K562 (cell line): Measurements from ENCODE around the gene BDNF. TPM values are rescaled to one million over a fixed set of nuclear protein-coding genes. Genes with fewer than 3 reads are reported as not detected.

Experiments used
- ATAC-seq: fragments of 200-7000 bp; cut with Tn5 transposase; 3 replicates; pipeline ENCODE4 v1.9.1; 2020; ENCODE audit warnings: moderate library complexity
- BruUV-seq: library from RNA; stranded (reverse); fragments of 400-500 nt; replicated peaks from 2 replicates; lab custom pipeline; 2021; lab: Mats Ljungman, UMichigan
- CTCF ChIA-PET: fragments of 300-600 bp; formaldehyde crosslinking; extraction: SDS; loops from one replicate; lab custom pipeline; 2021; ENCODE audit warnings: low intra/inter-chr PET ratio; lab: Yijun Ruan, JAX
- POLR2A ChIA-PET: fragments of 300-600, 350-650 bp; sonication (Branson Sonifier 250); formaldehyde crosslinking; extraction: SDS; loops from one replicate; lab custom pipeline; 2021; ENCODE audit warnings: antibody characterized with exemption, inconsistent platforms; lab: Yijun Ruan, JAX
- DNase-seq, 4 experiments: peaks; one replicate each; pipeline versions ENCODE4 v3.0.0 to v3.0.0-alpha.2; 2011 to 2018; ENCODE audit warnings: low spot score in 3 of 4, mixed read lengths in 3 of 4; ENCODE audit errors: extremely low read depth in 1 of 4
- FAIRE-seq: peaks from 2 replicates; lab custom pipeline; 2011; peaks lifted over from hg19 to GRCh38; lab: Jason Lieb, UNC
- H2AFZ ChIP-seq: 2 replicates; pipeline ENCODE4 v1.6.0; 2011; ENCODE audit warnings: low read depth, low read length, control low read depth, inconsistent platforms
- H3K27ac ChIP-seq: fragments of 200-600 bp; 3 replicates; pipeline ENCODE4 v1.8.0; 2011; ENCODE audit warnings: low read depth, mild to moderate bottlenecking, control low read depth, inconsistent platforms, low read length, moderate library complexity, mixed read lengths; ENCODE audit errors: extremely low read depth
- H3K27me3 ChIP-seq, 2 experiments: fragments of 300-600 bp in 1 of 2; 2 replicates in 1 of 2; 3 replicates in 1 of 2; pipeline versions ENCODE4 v1.6.0 to v1.8.0; 2011; ENCODE audit warnings: inconsistent platforms in 2 of 2, low read length in 2 of 2, mild to moderate bottlenecking in 1 of 2, mixed read lengths in 1 of 2, moderate library complexity in 1 of 2; ENCODE audit not compliant: control insufficient read depth in 2 of 2, insufficient read depth in 2 of 2
- H3K36me3 ChIP-seq: fragments of 300-600 bp; 3 replicates; pipeline ENCODE4 v1.8.0; 2011; ENCODE audit warnings: mild to moderate bottlenecking, low read length, inconsistent platforms; ENCODE audit not compliant: control insufficient read depth, insufficient read depth
- H3K4me1 ChIP-seq, 2 experiments: fragments of 200-600 bp in 1 of 2; replicated peaks in 1 of 2; 2 replicates in 1 of 2; 3 replicates in 1 of 2; pipeline versions ENCODE4 v1.5.1 to v1.8.0; 2011; ENCODE audit warnings: inconsistent platforms in 2 of 2, low read length in 2 of 2, mild to moderate bottlenecking in 1 of 2, mixed read lengths in 1 of 2, moderate library complexity in 1 of 2; ENCODE audit not compliant: control insufficient read depth in 2 of 2, insufficient read depth in 2 of 2
- H3K4me2 ChIP-seq: 2 replicates; pipeline ENCODE4 v1.6.1; 2011; ENCODE audit warnings: low read length, control low read depth, inconsistent platforms, mixed read lengths; ENCODE audit not compliant: insufficient read depth
- H3K4me3 ChIP-seq: fragments of 200-600 bp; sonication (generic), shearing (Covaris generic); 2 replicates; pipeline ENCODE4 v1.5.1; 2016; ENCODE audit warnings: control low read depth, inconsistent platforms
- H3K79me2 ChIP-seq: fragments of 200-600 bp; 3 replicates; pipeline ENCODE4 v1.8.0; 2011; ENCODE audit warnings: low read length, inconsistent platforms; ENCODE audit not compliant: control insufficient read depth, insufficient read depth
- H3K9ac ChIP-seq, 2 experiments: 2 replicates each; pipeline versions ENCODE4 v1.6.0 to v1.6.1; 2011; ENCODE audit warnings: low read depth in 2 of 2, low read length in 2 of 2, control low read depth in 1 of 2, inconsistent platforms in 1 of 2, mild to moderate bottlenecking in 1 of 2, mixed read lengths in 1 of 2; ENCODE audit not compliant: insufficient read depth in 1 of 2
- H3K9me1 ChIP-seq: one replicate; pipeline ENCODE4 v1.6.0; 2011; ENCODE audit warnings: inconsistent platforms, mild to moderate bottlenecking, low read length, moderate library complexity; ENCODE audit not compliant: control insufficient read depth, insufficient read depth
- H3K9me3 ChIP-seq: replicated peaks from 2 replicates; pipeline ENCODE4 v1.5.1; 2011; ENCODE audit warnings: low read depth, low read length, inconsistent platforms; ENCODE audit not compliant: control insufficient read depth, insufficient read depth
- H4K20me1 ChIP-seq: replicated peaks from 2 replicates; pipeline ENCODE4 v1.6.1; 2011; ENCODE audit warnings: low read length, inconsistent platforms, mixed read lengths; ENCODE audit not compliant: control insufficient read depth, insufficient read depth
- ARHGAP35 ChIP-seq: fragments of 450-650 bp; IDR thresholded peaks from 2 replicates; pipeline ENCODE4 v1.6.1; 2018; ENCODE audit not compliant: partially characterized antibody
- CBX3 ChIP-seq, 2 experiments: IDR thresholded peaks; 1 replicate in 1 of 2; 2 replicates in 1 of 2; pipeline ENCODE4 v1.6.1; 2012; ENCODE audit warnings: inconsistent platforms in 2 of 2, low read length in 2 of 2, borderline replicate concordance in 1 of 2, control low read depth in 1 of 2
- KLF10 ChIP-seq: fragments of 250-450 bp; sonication (Bioruptor Pico); IDR thresholded peaks from 2 replicates; pipeline ENCODE4 v1.6.1; 2021; ENCODE audit warnings: matching md5 sums
- NONO ChIP-seq, 2 experiments: fragments of 200-400 bp in 1 of 2; fragments of 450-650 bp in 1 of 2; formaldehyde crosslinking in 1 of 2; IDR thresholded peaks; 2 replicates each; pipeline ENCODE4 v1.6.1; 2017; ENCODE audit warnings: low read depth in 2 of 2, mild to moderate bottlenecking in 2 of 2, moderate library complexity in 2 of 2, low read length in 1 of 2
- PPARD ChIP-seq: fragments of 250-450 bp; sonication (Bioruptor Pico); IDR thresholded peaks from 2 replicates; pipeline ENCODE4 v1.8.0; 2022; ENCODE audit warnings: inconsistent platforms, mild to moderate bottlenecking, moderate library complexity
- SMARCA4 ChIP-seq: fragments of 450-650 bp; IDR thresholded peaks from 2 replicates; pipeline ENCODE4 v1.6.1; 2016
- SRSF1 ChIP-seq: fragments of 200-400 bp; formaldehyde crosslinking; IDR thresholded peaks from 2 replicates; pipeline ENCODE4 v1.6.1; 2017; ENCODE audit warnings: mild to moderate bottlenecking, low read depth, low read length, moderate library complexity
- ZKSCAN3 ChIP-seq: fragments of 250-450 bp; sonication (Bioruptor Pico); IDR thresholded peaks from 2 replicates; pipeline ENCODE4 v1.4.0; 2020
- WGBS: fragments of 100-300 bp; shearing (Covaris generic); methylation state at CpG from one replicate; pipeline ENCODE4 v1.1.6; 2016; ENCODE audit warnings: low coverage, mixed read lengths; ENCODE audit not compliant: insufficient coverage; ENCODE audit errors: missing lambda C conversion rate; 5-methylcytosine and 5-hydroxymethylcytosine counted together
- in situ Hi-C: fragments of 300-500 bp; cut with MboI; formaldehyde crosslinking; loops from 4 replicates; pipeline ENCODE4 v1.15.0; 2018; ENCODE audit warnings: inconsistent platforms, mixed read lengths
- intact Hi-C: fragments of 100-400 bp; cut with micrococcal nuclease; formaldehyde crosslinking; loops from 2 replicates; pipeline ENCODE4 v1.14.2; 2022
- polyA plus RNA-seq, 8 experiments: library from polyadenylated mRNA; depleted of rRNA in 4 of 8; stranded (reverse) in 5 of 8; unstranded in 3 of 8; fragments of >200 nt; fragmentation: Nextera tagmentation in 2 of 8; fragmentation: Illumina TruSeq in 1 of 8; extraction: Ambion mirVana in 2 of 8; extraction: Trizol in 1 of 8; gene quantifications; 2 replicates each; pipeline versions ENCODE4 v1.2.1 to v1.2.3, GENCODE V29; 2011 to 2014; ENCODE audit warnings: inconsistent platforms in 1 of 8, missing spikeins in 1 of 8
- total RNA-seq, 7 experiments: library from RNA; depleted of rRNA in 6 of 7; stranded (reverse); fragments of >200 nt in 6 of 7; fragmentation: Illumina TruSeq in 2 of 7; extraction: Trizol in 2 of 7; gene quantifications; 2 replicates each; pipeline versions ENCODE4 v1.2.1 to v1.2.3, GENCODE V29; 2011 to 2021; ENCODE audit warnings: low replicate concordance in 1 of 7
- TF ChIP-seq, protein P1 (sequence below): sonication (generic); formaldehyde crosslinking; IDR thresholded peaks from 2 replicates; pipeline ENCODE4 v1.9.0; 2022; ENCODE audit warnings: mild to moderate bottlenecking, missing genetic modification reagents
- TF ChIP-seq, protein P2 (sequence below): sonication (generic); formaldehyde crosslinking; IDR thresholded peaks from 2 replicates; pipeline ENCODE4 v1.8.1; 2023; ENCODE audit warnings: missing genetic modification reagents, mild to moderate bottlenecking, borderline replicate concordance
- TF ChIP-seq, protein P3 (sequence below): fragments of 450-650 bp; IDR thresholded peaks from 2 replicates; pipeline ENCODE4 v1.7.1; 2018; ENCODE audit warnings: mild to moderate bottlenecking, low read depth; ENCODE audit not compliant: partially characterized antibody

Gene BDNF
- total and polyA plus RNA-seq, 9 of the 15 experiments (the other 6 are each of a cell fraction or from before 2014, with no cell fraction given): 0.04 TPM; not detected in 8

DNA sequence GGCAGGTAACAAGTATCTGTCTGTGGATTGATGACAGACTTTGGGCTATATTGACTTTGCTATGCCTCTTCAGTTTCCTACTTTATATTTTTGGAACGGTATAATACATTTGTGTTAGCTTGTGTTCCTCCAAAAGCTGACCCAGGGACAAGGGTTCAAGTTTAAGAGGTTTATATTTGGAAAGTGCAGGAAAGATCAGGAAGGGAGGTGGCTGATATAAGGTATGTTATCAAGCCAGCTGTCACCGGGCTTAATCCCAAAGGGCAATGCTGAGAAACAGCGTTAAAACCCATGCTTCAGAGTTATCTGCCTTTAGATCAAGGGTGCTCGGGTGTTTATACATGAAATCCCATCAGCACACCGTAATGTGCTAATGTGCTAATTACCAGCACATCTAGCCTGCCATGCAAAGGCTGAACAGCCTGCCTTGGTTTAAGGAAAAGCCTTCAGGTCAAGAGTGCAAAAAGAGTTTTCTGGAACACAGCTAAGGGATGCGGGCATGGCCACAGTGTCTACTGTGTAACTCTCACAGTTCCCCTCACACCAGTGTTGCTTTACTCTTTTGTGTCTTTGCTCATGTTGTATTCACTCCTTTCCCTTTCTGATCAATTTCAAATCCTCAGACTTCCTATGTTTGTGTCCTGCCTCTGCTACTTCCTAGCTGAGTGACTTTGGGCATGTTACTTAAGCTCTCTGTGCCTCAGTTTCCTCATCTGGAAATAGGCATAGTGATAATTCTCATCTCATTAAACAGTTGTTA is 77.5 kb downstream of the BDNF start:
- no peaks in the 10 kb centered on the region for H3K9me1 ChIP-seq
- H3K4me1 ChIP-seq: no peaks in the 10 kb centered on the region
- WGBS: 0% methylated on average over 6 of the region's 6 CpGs
- CTCF ChIA-PET: no interaction called here
- no peaks in the 10 kb centered on the region for H3K79me2 ChIP-seq
- no peak for FAIRE-seq
- POLR2A ChIA-PET: no interaction called here
- H3K36me3 ChIP-seq: no peaks in the 10 kb centered on the region
- H3K27me3 ChIP-seq: no peaks in the 10 kb centered on the region
- no peak overlapping the region for H3K9ac ChIP-seq
- no peak overlapping the region for H2AFZ ChIP-seq
- no peak for DNase-seq
- H3K27ac ChIP-seq: no peak overlapping the region
- in situ Hi-C loops (no loop called here), intact Hi-C loops (no loop called here)
- ATAC-seq: no peak
- TF ChIP-seq, protein P1, sequence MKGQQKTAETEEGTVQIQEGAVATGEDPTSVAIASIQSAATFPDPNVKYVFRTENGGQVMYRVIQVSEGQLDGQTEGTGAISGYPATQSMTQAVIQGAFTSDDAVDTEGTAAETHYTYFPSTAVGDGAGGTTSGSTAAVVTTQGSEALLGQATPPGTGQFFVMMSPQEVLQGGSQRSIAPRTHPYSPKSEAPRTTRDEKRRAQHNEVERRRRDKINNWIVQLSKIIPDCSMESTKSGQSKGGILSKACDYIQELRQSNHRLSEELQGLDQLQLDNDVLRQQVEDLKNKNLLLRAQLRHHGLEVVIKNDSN (CRISPR knock-in tag): no peak
- TF ChIP-seq PPARD (no peak), ARHGAP35 (no peak), SRSF1 (no peak), SMARCA4 (no peak), CBX3 (IDR thresholded peaks at IDR 0.05; ENCODE audit: borderline replicate concordance in 1 of 2, low read length in 2 of 2) (no peak), ZKSCAN3 (CRISPR knock-in tag) (no peak), KLF10 (CRISPR knock-in tag) (no peak), NONO (IDR thresholded peaks at IDR 0.05; ENCODE audit: low read depth in 2 of 2, low read length in 1 of 2) (no peak)
- TF ChIP-seq, protein P2, sequence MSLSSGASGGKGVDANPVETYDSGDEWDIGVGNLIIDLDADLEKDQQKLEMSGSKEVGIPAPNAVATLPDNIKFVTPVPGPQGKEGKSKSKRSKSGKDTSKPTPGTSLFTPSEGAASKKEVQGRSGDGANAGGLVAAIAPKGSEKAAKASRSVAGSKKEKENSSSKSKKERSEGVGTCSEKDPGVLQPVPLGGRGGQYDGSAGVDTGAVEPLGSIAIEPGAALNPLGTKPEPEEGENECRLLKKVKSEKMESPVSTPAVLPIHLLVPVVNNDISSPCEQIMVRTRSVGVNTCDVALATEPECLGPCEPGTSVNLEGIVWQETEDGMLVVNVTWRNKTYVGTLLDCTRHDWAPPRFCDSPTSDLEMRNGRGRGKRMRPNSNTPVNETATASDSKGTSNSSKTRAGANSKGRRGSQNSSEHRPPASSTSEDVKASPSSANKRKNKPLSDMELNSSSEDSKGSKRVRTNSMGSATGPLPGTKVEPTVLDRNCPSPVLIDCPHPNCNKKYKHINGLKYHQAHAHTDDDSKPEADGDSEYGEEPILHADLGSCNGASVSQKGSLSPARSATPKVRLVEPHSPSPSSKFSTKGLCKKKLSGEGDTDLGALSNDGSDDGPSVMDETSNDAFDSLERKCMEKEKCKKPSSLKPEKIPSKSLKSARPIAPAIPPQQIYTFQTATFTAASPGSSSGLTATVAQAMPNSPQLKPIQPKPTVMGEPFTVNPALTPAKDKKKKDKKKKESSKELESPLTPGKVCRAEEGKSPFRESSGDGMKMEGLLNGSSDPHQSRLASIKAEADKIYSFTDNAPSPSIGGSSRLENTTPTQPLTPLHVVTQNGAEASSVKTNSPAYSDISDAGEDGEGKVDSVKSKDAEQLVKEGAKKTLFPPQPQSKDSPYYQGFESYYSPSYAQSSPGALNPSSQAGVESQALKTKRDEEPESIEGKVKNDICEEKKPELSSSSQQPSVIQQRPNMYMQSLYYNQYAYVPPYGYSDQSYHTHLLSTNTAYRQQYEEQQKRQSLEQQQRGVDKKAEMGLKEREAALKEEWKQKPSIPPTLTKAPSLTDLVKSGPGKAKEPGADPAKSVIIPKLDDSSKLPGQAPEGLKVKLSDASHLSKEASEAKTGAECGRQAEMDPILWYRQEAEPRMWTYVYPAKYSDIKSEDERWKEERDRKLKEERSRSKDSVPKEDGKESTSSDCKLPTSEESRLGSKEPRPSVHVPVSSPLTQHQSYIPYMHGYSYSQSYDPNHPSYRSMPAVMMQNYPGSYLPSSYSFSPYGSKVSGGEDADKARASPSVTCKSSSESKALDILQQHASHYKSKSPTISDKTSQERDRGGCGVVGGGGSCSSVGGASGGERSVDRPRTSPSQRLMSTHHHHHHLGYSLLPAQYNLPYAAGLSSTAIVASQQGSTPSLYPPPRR (CRISPR knock-in tag): no peak
- TF ChIP-seq, protein P3, sequence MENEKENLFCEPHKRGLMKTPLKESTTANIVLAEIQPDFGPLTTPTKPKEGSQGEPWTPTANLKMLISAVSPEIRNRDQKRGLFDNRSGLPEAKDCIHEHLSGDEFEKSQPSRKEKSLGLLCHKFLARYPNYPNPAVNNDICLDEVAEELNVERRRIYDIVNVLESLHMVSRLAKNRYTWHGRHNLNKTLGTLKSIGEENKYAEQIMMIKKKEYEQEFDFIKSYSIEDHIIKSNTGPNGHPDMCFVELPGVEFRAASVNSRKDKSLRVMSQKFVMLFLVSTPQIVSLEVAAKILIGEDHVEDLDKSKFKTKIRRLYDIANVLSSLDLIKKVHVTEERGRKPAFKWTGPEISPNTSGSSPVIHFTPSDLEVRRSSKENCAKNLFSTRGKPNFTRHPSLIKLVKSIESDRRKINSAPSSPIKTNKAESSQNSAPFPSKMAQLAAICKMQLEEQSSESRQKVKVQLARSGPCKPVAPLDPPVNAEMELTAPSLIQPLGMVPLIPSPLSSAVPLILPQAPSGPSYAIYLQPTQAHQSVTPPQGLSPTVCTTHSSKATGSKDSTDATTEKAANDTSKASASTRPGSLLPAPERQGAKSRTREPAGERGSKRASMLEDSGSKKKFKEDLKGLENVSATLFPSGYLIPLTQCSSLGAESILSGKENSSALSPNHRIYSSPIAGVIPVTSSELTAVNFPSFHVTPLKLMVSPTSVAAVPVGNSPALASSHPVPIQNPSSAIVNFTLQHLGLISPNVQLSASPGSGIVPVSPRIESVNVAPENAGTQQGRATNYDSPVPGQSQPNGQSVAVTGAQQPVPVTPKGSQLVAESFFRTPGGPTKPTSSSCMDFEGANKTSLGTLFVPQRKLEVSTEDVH: no peak
- no peak overlapping the region for H3K4me3 ChIP-seq
- BruUV-seq: no TSS peak
- no peaks in the 10 kb centered on the region for H3K9me3 ChIP-seq
- H3K4me2 ChIP-seq: no peak overlapping the region
- no peaks in the 10 kb centered on the region for H4K20me1 ChIP-seq
